Measurements from ENCODE around the gene RHAG. TPM values are rescaled to one million over a fixed set of nuclear protein-coding genes. Genes with fewer than 3 reads are reported as not detected.
"Not testable (repeated sequence)": the region's sequence is repeated elsewhere in the genome, so short reads cannot be mapped to it uniquely, and the experiment has no call there.

Gene RHAG
- total and polyA plus RNA-seq, 2 experiments from 2014 or later = not detected

DNA sequence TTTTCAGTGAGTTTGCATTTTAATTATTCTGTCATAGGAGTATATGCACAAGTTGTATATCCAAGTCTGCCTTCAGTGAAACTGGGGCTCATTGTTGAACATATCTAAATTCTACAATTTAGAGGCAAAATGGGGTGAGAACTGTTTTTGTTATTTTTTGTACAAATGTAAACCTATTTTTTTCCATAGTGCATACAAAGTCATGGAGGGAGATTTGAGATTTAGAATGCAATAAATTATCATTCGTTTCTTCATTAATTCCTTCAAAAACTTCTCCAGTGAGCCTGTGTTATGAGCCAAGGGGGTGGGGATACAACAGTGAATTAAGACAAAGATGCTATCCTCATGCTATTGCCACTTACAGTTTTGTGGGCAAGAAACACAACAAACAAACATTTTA is 29.8 kb upstream of the RHAG start:
- H3K27me3 ChIP-seq = no peaks in the 10 kb centered on the region
- no peak overlapping the region for H3K27ac ChIP-seq
- no peak for DNase-seq (ENCODE audit: low read depth in 1 of 2, low spot score in 1 of 2)
- H3K36me3 ChIP-seq = no peaks in the 10 kb centered on the region
- H3K4me3 ChIP-seq = no peak overlapping the region
- no peaks in the 10 kb centered on the region for H3K9me3 ChIP-seq (ENCODE audit: low read depth)
- H3K4me1 ChIP-seq (ENCODE audit: low read depth) = no peaks in the 10 kb centered on the region
- no peak for TF ChIP-seq CTCF (IDR thresholded peaks at IDR 0.05; ENCODE audit: low read depth, low read length)

DNA sequence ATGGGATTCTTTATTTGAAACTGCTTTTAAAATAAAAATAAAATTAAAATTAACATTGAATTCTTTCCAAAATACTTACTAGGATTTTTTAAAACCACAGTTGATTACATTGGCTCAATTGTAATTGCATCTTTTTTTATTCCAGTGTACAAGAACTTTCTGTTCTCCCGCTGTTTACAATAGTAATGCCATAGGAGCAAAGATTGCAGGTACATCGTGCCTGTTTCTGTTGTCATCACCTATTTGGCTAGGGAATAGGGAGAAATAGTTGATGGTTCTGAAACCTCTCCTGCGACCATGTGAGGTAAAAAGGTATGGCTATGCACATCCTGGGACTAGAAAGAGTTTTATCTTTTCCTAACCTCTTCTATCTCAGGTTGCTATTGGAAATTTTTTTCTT is 28.2 kb upstream of the RHAG start:
- no peak for TF ChIP-seq CTCF (IDR thresholded peaks at IDR 0.05; ENCODE audit: low read depth, low read length)
- Histone ChIP-seq H3K36me3 (no peaks in the 10 kb centered on the region), H3K4me3 (no peak overlapping the region), H3K9me3 (ENCODE audit: low read depth) (no peaks in the 10 kb centered on the region), H3K27me3 (no peaks in the 10 kb centered on the region), H3K27ac (no peak overlapping the region), H3K4me1 (ENCODE audit: low read depth) (no peaks in the 10 kb centered on the region)
- DNase-seq (ENCODE audit: low read depth in 1 of 2, low spot score in 1 of 2) = no peak

DNA sequence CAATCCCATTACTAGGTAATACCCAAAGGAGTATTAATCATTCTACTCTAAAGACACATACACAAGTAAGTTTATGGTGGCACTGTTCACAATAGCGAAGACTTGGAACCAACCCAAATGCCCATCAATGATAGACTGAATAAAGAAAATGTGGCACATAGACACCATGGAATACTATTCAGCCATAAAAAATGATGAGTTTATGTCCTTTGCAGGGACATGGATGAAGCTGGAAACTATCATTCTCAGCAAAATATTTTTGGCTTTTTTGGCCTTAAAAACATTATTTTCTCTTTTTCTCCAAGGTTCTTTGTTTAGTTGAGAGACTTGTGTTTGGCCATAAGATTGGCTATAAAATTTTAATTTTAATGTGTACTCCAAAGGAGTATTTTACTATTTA is 27.4 kb upstream of the RHAG start:
- not testable (repeated sequence) for H3K27me3 ChIP-seq; H3K9me3 ChIP-seq (ENCODE audit: low read depth); DNase-seq (ENCODE audit: low read depth in 1 of 2, low spot score in 1 of 2); H3K4me1 ChIP-seq (ENCODE audit: low read depth); H3K4me3 ChIP-seq; H3K36me3 ChIP-seq; H3K27ac ChIP-seq

GRCh38 chr6:49662892-49663261 is 26.2 kb upstream of the RHAG start:
- no peak for TF ChIP-seq CTCF (IDR thresholded peaks at IDR 0.05; ENCODE audit: low read depth, low read length)
- H3K9me3 ChIP-seq (ENCODE audit: low read depth) = no peaks in the 10 kb centered on the region

GRCh38 chr6:49662231-49662891 is 25.7 kb upstream of the RHAG start:
- DNase-seq (ENCODE audit: low read depth in 1 of 2, low spot score in 1 of 2) = no peak
- Histone ChIP-seq H3K4me3 (no peak overlapping the region), H3K4me1 (ENCODE audit: low read depth) (no peaks in the 10 kb centered on the region), H3K27ac (no peak overlapping the region), H3K9me3 (ENCODE audit: low read depth) (no peaks in the 10 kb centered on the region), H3K36me3 (no peaks in the 10 kb centered on the region), H3K27me3 (no peaks in the 10 kb centered on the region)
- TF ChIP-seq CTCF (IDR thresholded peaks at IDR 0.05; ENCODE audit: low read depth, low read length) = no peak

More at GRCh38 chr6:49662892-49663261, 26.2 kb upstream of the RHAG start:
- Histone ChIP-seq H3K36me3 (no peaks in the 10 kb centered on the region), H3K27me3 (no peaks in the 10 kb centered on the region), H3K4me3 (no peak overlapping the region), H3K27ac (no peak overlapping the region), H3K4me1 (ENCODE audit: low read depth) (no peaks in the 10 kb centered on the region)
- no peak for DNase-seq (ENCODE audit: low read depth in 1 of 2, low spot score in 1 of 2)

GRCh38 chr6:49653942-49654341 is 17.3 kb upstream of the RHAG start:
- Histone ChIP-seq H3K27ac (no peak overlapping the region), H3K4me3 (no peak overlapping the region), H3K9me3 (ENCODE audit: low read depth) (no peaks in the 10 kb centered on the region), H3K36me3 (no peaks in the 10 kb centered on the region), H3K27me3 (no peaks in the 10 kb centered on the region), H3K4me1 (ENCODE audit: low read depth) (peaks cover 7% of the 10 kb centered on the region)
- DNase-seq (ENCODE audit: low read depth in 1 of 2, low spot score in 1 of 2) = no peak
- TF ChIP-seq CTCF (IDR thresholded peaks at IDR 0.05; ENCODE audit: low read depth, low read length) = no peak
